Left ventricle myocardium inferior (tissue), 1 donor: Measurements from ENCODE around the gene ST7. TPM values are rescaled to one million over a fixed set of nuclear protein-coding genes. Genes with fewer than 3 reads are reported as not detected.
A peak's percentile ranks its signal among the peaks of the same experiment; 100 is the strongest.

Experiments
- DNase-seq: peaks from one replicate; pipeline ENCODE4 v3.0.0-alpha.2; 2020
- H3K27ac ChIP-seq: fragments of 200-600 bp; replicated peaks from 2 replicates; pipeline ENCODE4 v1.8.0; 2021
- H3K27me3 ChIP-seq: fragments of 200-600 bp; 2 replicates; pipeline ENCODE4 v1.8.0; 2021; ENCODE audit warnings: low read depth
- H3K36me3 ChIP-seq: fragments of 200-600 bp; 2 replicates; pipeline ENCODE4 v1.8.0; 2021
- H3K4me1 ChIP-seq: fragments of 200-600 bp; 2 replicates; pipeline ENCODE4 v1.8.0; 2021
- H3K4me3 ChIP-seq: fragments of 200-600 bp; 2 replicates; pipeline ENCODE4 v1.8.0; 2021; ENCODE audit warnings: mild to moderate bottlenecking, moderate library complexity
- H3K9me3 ChIP-seq: fragments of 200-600 bp; replicated peaks from 2 replicates; pipeline ENCODE4 v1.8.0; 2021
- CTCF ChIP-seq: fragments of 200-600 bp; IDR thresholded peaks from 2 replicates; pipeline ENCODE4 v1.8.0; 2021; ENCODE audit warnings: antibody characterized with exemption, mild to moderate bottlenecking, borderline replicate concordance
- intact Hi-C: fragments of 100-400 bp; cut with micrococcal nuclease; formaldehyde crosslinking; loops from one replicate; pipeline ENCODE4 v1.11.0; 2022
- total RNA-seq: library from RNA; stranded (reverse); fragmentation: NEBNext Ultra II Directional; extraction: Animal tissue kit (Norgen Biotek cat#: 25700); gene quantifications from one replicate; pipeline ENCODE4 v1.2.1, GENCODE V29; 2021
- donor health status: DM: no; HTN: yes; CAD: no; lungs with severe emphysema.

ST7 gene
- total RNA-seq, 1 donor from 2014 or later = 28.5 TPM

DNA sequence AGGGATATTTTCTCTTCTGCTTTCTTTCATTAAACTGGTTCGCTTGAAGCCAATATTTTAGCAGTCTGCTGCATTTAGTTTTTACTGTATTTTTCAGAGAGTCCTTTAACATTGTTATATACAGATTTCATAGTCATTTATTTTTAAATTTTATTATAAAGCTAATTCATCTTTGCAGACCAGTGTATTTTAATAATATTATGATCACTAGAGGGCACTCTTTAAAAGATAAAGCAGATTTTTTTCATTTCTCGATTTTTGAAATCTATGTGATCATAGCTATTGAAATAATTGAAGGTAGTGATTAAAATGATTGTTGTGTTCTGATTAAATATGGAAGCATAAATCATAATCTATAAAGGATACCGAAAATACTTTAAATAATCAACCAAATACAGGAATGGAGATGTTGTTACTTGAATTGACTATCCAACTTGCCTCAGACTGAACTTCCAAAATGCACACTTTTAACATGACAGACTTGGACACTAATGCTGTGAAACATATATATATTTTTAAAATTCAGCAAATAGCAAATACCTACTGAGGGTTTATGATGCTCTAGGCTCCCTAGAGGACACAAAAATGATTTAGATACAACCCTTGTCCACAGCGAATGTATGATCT is 35.2 kb downstream of the ST7 start:
- peaks cover 23% of the 10 kb centered on the region for H3K4me1 ChIP-seq
- H3K27ac ChIP-seq = no peak overlapping the region
- H3K27me3 ChIP-seq = no peaks in the 10 kb centered on the region
- intact Hi-C loops = loop anchor here (2.0 to 10.0 kb wide), 2 partner anchors 54 to 132 kb away; no protein-coding TSS in a partner anchor
- DNase-seq = no peak
- TF ChIP-seq CTCF = peak; percentile 47
- no peak overlapping the region for H3K4me3 ChIP-seq
- no peaks in the 10 kb centered on the region for H3K36me3 ChIP-seq
- H3K9me3 ChIP-seq = no peaks in the 10 kb centered on the region

- intact Hi-C loops = no loop called here
Measured at GRCh38 chr7:116990056-116990455, 36.8 kb downstream of the ST7 start.

GRCh38 chr7:116991233-116991632 is 37.9 kb downstream of the ST7 start:
- no peaks in the 10 kb centered on the region for H3K36me3 ChIP-seq
- no peak for TF ChIP-seq CTCF
- H3K4me1 ChIP-seq = peaks cover 22% of the 10 kb centered on the region
- H3K4me3 ChIP-seq = no peak overlapping the region
- intact Hi-C loops = no loop called here
- H3K27me3 ChIP-seq = no peaks in the 10 kb centered on the region
- H3K27ac ChIP-seq = no peak overlapping the region
- no peak for DNase-seq
- H3K9me3 ChIP-seq = no peaks in the 10 kb centered on the region

More at GRCh38 chr7:116990056-116990455, 36.8 kb downstream of the ST7 start:
- H3K4me1 ChIP-seq = peaks cover 25% of the 10 kb centered on the region
- TF ChIP-seq CTCF = no peak
- H3K27ac ChIP-seq = no peak overlapping the region
- no peaks in the 10 kb centered on the region for H3K9me3 ChIP-seq
- no peaks in the 10 kb centered on the region for H3K27me3 ChIP-seq
- H3K36me3 ChIP-seq = no peaks in the 10 kb centered on the region
- H3K4me3 ChIP-seq = no peak overlapping the region
- no peak for DNase-seq

GRCh38 chr7:116994611-116995010 is 41.3 kb downstream of the ST7 start:
- H3K4me3 ChIP-seq = no peak overlapping the region
- H3K27ac ChIP-seq = no peak overlapping the region
- intact Hi-C loops = no loop called here
- H3K4me1 ChIP-seq = peaks cover 8% of the 10 kb centered on the region
- DNase-seq = no peak
- no peaks in the 10 kb centered on the region for H3K27me3 ChIP-seq
- TF ChIP-seq CTCF = no peak
- H3K36me3 ChIP-seq = no peaks in the 10 kb centered on the region
- peaks cover 6% of the 10 kb centered on the region for H3K9me3 ChIP-seq

GRCh38 chr7:116997972-116998371 is 44.7 kb downstream of the ST7 start:
- Histone ChIP-seq H3K4me1 (peaks cover 16% of the 10 kb centered on the region), H3K27ac (no peak overlapping the region), H3K27me3 (no peaks in the 10 kb centered on the region), H3K4me3 (no peak overlapping the region), H3K9me3 (peaks cover 6% of the 10 kb centered on the region), H3K36me3 (no peaks in the 10 kb centered on the region)
- no peak for TF ChIP-seq CTCF
- DNase-seq = no peak
- intact Hi-C loops = no loop called here
